Caco-2 (cell line): ENCODE measurements around the gene LRMDA. TPM values are rescaled to one million over a fixed set of nuclear protein-coding genes. Genes with fewer than 3 reads are reported as not detected.

ENCODE experiments used
- BruUV-seq: library from RNA; stranded (reverse); fragments of 400-500 nt; replicated peaks from 2 replicates; lab custom pipeline; 2021; lab: Mats Ljungman, UMichigan
- CTCF ChIA-PET: fragments of 300-600 bp; sonication (Branson Sonifier 250); formaldehyde crosslinking; loops from one replicate; lab custom pipeline; 2022; ENCODE audit warnings: antibody characterized with exemption; lab: Charles Lee
- POLR2A ChIA-PET: fragments of 300-600 bp; sonication (Branson Sonifier 250); formaldehyde crosslinking; loops from one replicate; lab custom pipeline; 2022; ENCODE audit warnings: antibody characterized with exemption; lab: Charles Lee
- DNase-seq, 2 experiments: peaks; one replicate each; pipeline versions ENCODE4 v3.0.0 to v3.0.0-alpha.2; 2020 to 2022
- H3K27me3 ChIP-seq: replicated peaks from 2 replicates; pipeline ENCODE4 v1.6.0; 2011; ENCODE audit warnings: low read length; ENCODE audit not compliant: control insufficient read depth, insufficient read depth
- H3K36me3 ChIP-seq: 2 replicates; pipeline ENCODE4 v1.5.1; 2011; ENCODE audit warnings: low read length; ENCODE audit not compliant: control insufficient read depth, insufficient read depth
- H3K4me1 ChIP-seq: fragments of 250-450 bp; sonication (Bioruptor Pico); 2 replicates; pipeline ENCODE4 v1.5.1; 2020; ENCODE audit warnings: mild to moderate bottlenecking
- H3K4me3 ChIP-seq: 2 replicates; pipeline ENCODE4 v1.5.1; 2011; ENCODE audit warnings: low read depth, mild to moderate bottlenecking, control low read depth, low read length
- H3K9me3 ChIP-seq: fragments of 250-450 bp; sonication (Bioruptor Pico); 2 replicates; pipeline ENCODE4 v1.5.1; 2020; ENCODE audit warnings: mild to moderate bottlenecking, moderate library complexity
- H3K27ac Mint-ChIP-seq: one replicate; pipeline ENCODE4 v1.8.0; 2022; ENCODE audit warnings: mixed read lengths; ENCODE audit not compliant: unreplicated experiment
- H3K27me3 Mint-ChIP-seq: one replicate; pipeline ENCODE4 v1.8.0; 2022; ENCODE audit warnings: mixed read lengths; ENCODE audit not compliant: insufficient read depth, unreplicated experiment
- H3K36me3 Mint-ChIP-seq: one replicate; pipeline ENCODE4 v1.8.0; 2022; ENCODE audit warnings: mild to moderate bottlenecking, mixed read lengths; ENCODE audit not compliant: insufficient read depth, unreplicated experiment
- H3K4me1 Mint-ChIP-seq: one replicate; pipeline ENCODE4 v1.8.0; 2022; ENCODE audit warnings: low read depth, mixed read lengths; ENCODE audit not compliant: unreplicated experiment
- H3K4me3 Mint-ChIP-seq: one replicate; pipeline ENCODE4 v1.8.0; 2022; ENCODE audit warnings: mild to moderate bottlenecking, moderate library complexity, mixed read lengths; ENCODE audit not compliant: unreplicated experiment
- H3K9me3 Mint-ChIP-seq: one replicate; pipeline ENCODE4 v1.8.0; 2022; ENCODE audit warnings: mixed read lengths; ENCODE audit not compliant: unreplicated experiment
- CTCF ChIP-seq, 2 experiments: fragments of 200-600 bp in 1 of 2; IDR thresholded peaks; 1 replicate in 1 of 2; 2 replicates in 1 of 2; pipeline versions ENCODE4 v1.5.1 to v1.8.0; 2011 to 2022; ENCODE audit warnings: antibody characterized with exemption in 1 of 2, control low read depth in 1 of 2, inconsistent platforms in 1 of 2, low read depth in 1 of 2, low read length in 1 of 2, mild to moderate bottlenecking in 1 of 2, moderate library complexity in 1 of 2; ENCODE audit not compliant: insufficient read depth in 1 of 2, severe bottlenecking in 1 of 2, unreplicated experiment in 1 of 2
- intact Hi-C: fragments of 100-400 bp; cut with micrococcal nuclease; formaldehyde crosslinking; loops from one replicate; pipeline ENCODE4 v1.10.0; 2022; ENCODE audit not compliant: unreplicated experiment
- total RNA-seq: library from RNA; stranded (reverse); gene quantifications from 2 replicates; pipeline ENCODE4 v1.2.3, GENCODE V29; 2022

LRMDA gene
- total RNA-seq, 1 experiment from 2014 or later, result 18.5 TPM

DNA sequence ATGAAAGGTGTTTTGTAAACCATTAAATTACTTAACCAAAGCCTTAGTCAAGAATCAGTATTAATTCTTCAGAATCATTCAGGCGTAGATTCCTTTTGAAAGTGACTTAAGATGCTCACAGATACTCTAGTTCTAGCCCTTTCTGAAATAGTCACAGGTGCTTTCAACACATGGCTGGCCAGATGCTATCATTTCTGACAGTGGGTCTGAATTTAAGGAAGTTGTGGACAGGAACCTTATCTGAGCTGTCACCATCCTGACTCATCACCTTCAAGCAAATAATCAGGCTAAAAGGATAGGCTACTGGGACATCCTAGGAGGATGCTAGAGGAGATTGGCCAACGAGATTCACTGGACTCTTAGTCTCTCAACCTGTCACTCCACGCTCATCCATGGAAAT lies 501.5 kb downstream of the LRMDA start:
- H3K9me3 Mint-ChIP-seq, result no peaks in the 10 kb centered on the region
- POLR2A ChIA-PET, result no interaction called here

DNA sequence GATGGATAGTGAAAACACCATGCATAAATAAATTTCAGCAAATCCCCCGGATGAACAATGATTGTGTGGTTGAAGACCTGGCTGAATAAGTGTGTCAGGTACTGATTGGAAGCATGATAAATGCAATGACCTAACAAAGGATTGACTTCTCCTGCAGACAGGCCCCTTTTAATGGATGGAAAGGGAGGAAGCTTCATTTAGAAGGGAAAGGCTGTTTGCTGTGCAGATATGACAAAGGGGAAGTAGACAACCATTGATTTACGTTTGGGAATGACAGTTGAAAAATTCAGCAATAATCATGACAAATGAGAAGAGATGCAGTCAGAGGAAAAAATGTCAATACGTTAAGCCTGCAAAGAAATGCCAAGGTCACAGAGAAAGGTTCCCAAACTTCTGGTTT lies 503.8 kb downstream of the LRMDA start:
- Mint-ChIP-seq H3K36me3 (no peaks in the 10 kb centered on the region), H3K27me3 (no peaks in the 10 kb centered on the region), H3K4me1 (no peaks in the 10 kb centered on the region), H3K9me3 (no peaks in the 10 kb centered on the region), H3K27ac (no peak overlapping the region), H3K4me3 (no peak overlapping the region)
- TF ChIP-seq CTCF (IDR thresholded peaks at IDR 0.05; ENCODE audit: insufficient read depth in 1 of 2, low read depth in 1 of 2, low read length in 1 of 2, severe bottlenecking in 1 of 2, unreplicated experiment in 1 of 2), result no peak
- Histone ChIP-seq H3K4me1 (no peaks in the 10 kb centered on the region), H3K9me3 (no peaks in the 10 kb centered on the region), H3K36me3 (no peaks in the 10 kb centered on the region), H3K27me3 (no peaks in the 10 kb centered on the region), H3K4me3 (no peak overlapping the region)
- no TSS peak for BruUV-seq
- intact Hi-C loops, result no loop called here
- no peak for DNase-seq
- POLR2A ChIA-PET, result no interaction called here
- CTCF ChIA-PET, result no interaction called here

More for the DNA sequence above, 501.5 kb downstream of the LRMDA start:
- Histone ChIP-seq H3K4me1 (no peaks in the 10 kb centered on the region), H3K4me3 (no peak overlapping the region), H3K36me3 (no peaks in the 10 kb centered on the region), H3K27me3 (no peaks in the 10 kb centered on the region), H3K9me3 (no peaks in the 10 kb centered on the region)
- Mint-ChIP-seq H3K36me3 (no peaks in the 10 kb centered on the region), H3K4me1 (no peaks in the 10 kb centered on the region), H3K4me3 (no peak overlapping the region), H3K27me3 (no peaks in the 10 kb centered on the region), H3K27ac (no peak overlapping the region)
- intact Hi-C loops, result no loop called here
- BruUV-seq, result no TSS peak
- CTCF ChIA-PET, result no interaction called here
- no peak for DNase-seq
- no peak for TF ChIP-seq CTCF (IDR thresholded peaks at IDR 0.05; ENCODE audit: insufficient read depth in 1 of 2, low read depth in 1 of 2, low read length in 1 of 2, severe bottlenecking in 1 of 2, unreplicated experiment in 1 of 2)

- ChIA-PET CTCF (no interaction called here), POLR2A (no interaction called here)
- Mint-ChIP-seq H3K4me1 (no peaks in the 10 kb centered on the region), H3K4me3 (no peak overlapping the region), H3K27ac (no peak overlapping the region), H3K27me3 (no peaks in the 10 kb centered on the region), H3K36me3 (no peaks in the 10 kb centered on the region), H3K9me3 (no peaks in the 10 kb centered on the region)
- Histone ChIP-seq H3K9me3 (no peaks in the 10 kb centered on the region), H3K27me3 (no peaks in the 10 kb centered on the region), H3K36me3 (no peaks in the 10 kb centered on the region), H3K4me3 (no peak overlapping the region), H3K4me1 (no peaks in the 10 kb centered on the region)
- no peak for TF ChIP-seq CTCF (IDR thresholded peaks at IDR 0.05; ENCODE audit: insufficient read depth in 1 of 2, low read depth in 1 of 2, low read length in 1 of 2, severe bottlenecking in 1 of 2, unreplicated experiment in 1 of 2)
- no peak for DNase-seq
- no TSS peak for BruUV-seq
- intact Hi-C loops, result no loop called here
These were observed 504.4 kb downstream of the LRMDA start for GRCh38 chr10:75935650-75936400.
